HCT116 (cell line): ENCODE results near the gene TTC9. TPM values are rescaled to one million over a fixed set of nuclear protein-coding genes. Genes with fewer than 3 reads are reported as not detected.

ENCODE experiments used
- ATAC-seq: fragments of 200-7000 bp; cut with Tn5 transposase; 2 replicates; pipeline ENCODE4 v1.9.1; 2020; ENCODE audit warnings: mild to moderate bottlenecking, moderate library complexity
- BruUV-seq: library from RNA; stranded (reverse); fragments of 400-500 nt; replicated peaks from 2 replicates; lab custom pipeline; 2021; lab: Mats Ljungman, UMichigan
- CTCF ChIA-PET: fragments of 300-600 bp; sonication (Branson Sonifier 250); formaldehyde crosslinking; loops from one replicate; lab custom pipeline; 2021; ENCODE audit warnings: antibody characterized with exemption; lab: Charles Lee
- POLR2A ChIA-PET: fragments of 300-600, 350-600 bp; sonication (Branson Sonifier 250); formaldehyde crosslinking; loops from one replicate; lab custom pipeline; 2021; ENCODE audit warnings: antibody characterized with exemption; lab: Charles Lee
- RAD21 ChIA-PET, 2 experiments: fragments of 300-600 bp; sonication (Branson Sonifier 250); formaldehyde crosslinking; loops; one replicate each; lab custom pipeline; 2023; ENCODE audit warnings: low total read pairs in 2 of 2; ENCODE audit not compliant: uncharacterized antibody in 2 of 2, unreplicated experiment in 2 of 2, low non-redundant PET in 1 of 2; lab: Charles Lee
- DNase-seq: peaks from one replicate; pipeline ENCODE4 v3.0.0-alpha.2; 2010; ENCODE audit warnings: low read depth, low spot score
- H2AFZ ChIP-seq: fragments of 200-600 bp; shearing (Covaris generic), sonication (generic); 2 replicates; pipeline ENCODE4 v1.6.1; 2017; ENCODE audit warnings: low read depth, mixed run types, mixed read lengths, antibody characterized with exemption, low read length; ENCODE audit not compliant: poor library complexity, severe bottlenecking
- H3K27ac ChIP-seq: 2 replicates; pipeline ENCODE4 v1.5.1; 2012; ENCODE audit warnings: low read depth, low read length
- H3K27me3 ChIP-seq: fragments of 200-600 bp; sonication (generic); 2 replicates; pipeline ENCODE4 v1.6.1; 2016; ENCODE audit warnings: mixed run types, low read length, mixed read lengths; ENCODE audit not compliant: insufficient read depth
- H3K36me3 ChIP-seq, 2 experiments: fragments of 200-500 bp in 1 of 2; fragments of 200-600 bp in 1 of 2; sonication (Bioruptor generic) in 1 of 2; sonication (generic) in 1 of 2; 2 replicates each; pipeline versions ENCODE4 v1.5.1 to v1.6.1; 2014 to 2016; ENCODE audit warnings: low read length in 2 of 2, inconsistent platforms in 1 of 2, mixed read lengths in 1 of 2, mixed run types in 1 of 2; ENCODE audit not compliant: insufficient read depth in 2 of 2, control insufficient read depth in 1 of 2
- H3K4me1 ChIP-seq, 2 experiments: fragments of 200-600 bp in 1 of 2; sonication (generic) in 1 of 2; 2 replicates each; pipeline versions ENCODE4 v1.5.1 to v1.6.1; 2012 to 2017; ENCODE audit warnings: low read length in 2 of 2, inconsistent platforms in 1 of 2, mild to moderate bottlenecking in 1 of 2, mixed read lengths in 1 of 2, mixed run types in 1 of 2, moderate library complexity in 1 of 2; ENCODE audit not compliant: insufficient read depth in 2 of 2, control insufficient read depth in 1 of 2
- H3K4me2 ChIP-seq: fragments of 200-600 bp; sonication (generic); 2 replicates; pipeline ENCODE4 v1.6.1; 2017; ENCODE audit warnings: mixed run types, low read length, mixed read lengths
- H3K4me3 ChIP-seq, 2 experiments: fragments of 200-600 bp in 1 of 2; sonication (generic) in 1 of 2; replicated peaks in 1 of 2; 2 replicates each; pipeline ENCODE4 v1.5.1; 2011 to 2016; ENCODE audit warnings: low read length in 2 of 2, control low read depth in 1 of 2, low read depth in 1 of 2, mild to moderate bottlenecking in 1 of 2, mixed read lengths in 1 of 2, mixed run types in 1 of 2
- H3K79me2 ChIP-seq: fragments of 200-600 bp; sonication (generic); 2 replicates; pipeline ENCODE4 v1.6.1; 2017; ENCODE audit warnings: mild to moderate bottlenecking, mixed run types, low read length, moderate library complexity, mixed read lengths; ENCODE audit not compliant: insufficient read depth
- H3K9ac ChIP-seq: fragments of 200-600 bp; sonication (generic); 2 replicates; pipeline ENCODE4 v1.6.1; 2016; ENCODE audit warnings: low read length, mixed read lengths
- H3K9me2 ChIP-seq: fragments of 200-600 bp; sonication (generic), shearing (Covaris generic); 2 replicates; pipeline ENCODE4 v1.6.1; 2017; ENCODE audit warnings: mixed run types, mild to moderate bottlenecking, moderate library complexity; ENCODE audit not compliant: insufficient read depth
- H3K9me3 ChIP-seq, 2 experiments: fragments of 200-500 bp in 1 of 2; fragments of 200-600 bp in 1 of 2; sonication (Bioruptor generic) in 1 of 2; sonication (generic) in 1 of 2; 2 replicates each; pipeline ENCODE4 v1.6.1; 2014 to 2017; ENCODE audit warnings: low read length in 2 of 2, mixed read lengths in 2 of 2, inconsistent platforms in 1 of 2, low read depth in 1 of 2, mild to moderate bottlenecking in 1 of 2, mixed run types in 1 of 2, moderate library complexity in 1 of 2; ENCODE audit not compliant: control insufficient read depth in 1 of 2, insufficient read depth in 1 of 2
- H4K20me1 ChIP-seq: fragments of 200-600 bp; sonication (generic), shearing (Covaris generic); 2 replicates; pipeline ENCODE4 v1.6.1; 2017; ENCODE audit warnings: mixed run types, mild to moderate bottlenecking, moderate library complexity; ENCODE audit not compliant: insufficient read depth
- CEBPB ChIP-seq: IDR thresholded peaks from 2 replicates; pipeline ENCODE4 v1.6.1; 2012; ENCODE audit warnings: low read depth
- ELF1 ChIP-seq: IDR thresholded peaks from 2 replicates; pipeline ENCODE4 v1.6.1; 2012; ENCODE audit warnings: low read depth, borderline replicate concordance
- EZH2 ChIP-seq: fragments of 200-600 bp; sonication (generic); IDR thresholded peaks from 2 replicates; pipeline ENCODE4 v1.6.1; 2017; ENCODE audit warnings: antibody characterized with exemption, mixed run types
- EZH2phosphoT487 ChIP-seq: fragments of 200-600 bp; IDR thresholded peaks from 2 replicates; pipeline ENCODE4 v1.6.1; 2018; ENCODE audit warnings: antibody characterized with exemption, borderline replicate concordance
- FOSL1 ChIP-seq: IDR thresholded peaks from 2 replicates; pipeline ENCODE4 v1.6.1; 2012; ENCODE audit warnings: low read depth
- JUND ChIP-seq: IDR thresholded peaks from 2 replicates; pipeline ENCODE4 v1.6.1; 2012
- POLR2A ChIP-seq: IDR thresholded peaks from 2 replicates; pipeline ENCODE4 v1.7.0; 2011; ENCODE audit warnings: borderline replicate concordance; ENCODE audit not compliant: insufficient read depth, insufficient read length; ENCODE audit errors: extremely low read depth
- TCF7L2 ChIP-seq: IDR thresholded peaks from 2 replicates; pipeline ENCODE4 v1.7.0; 2011; ENCODE audit warnings: borderline replicate concordance, inconsistent platforms; ENCODE audit not compliant: insufficient read depth, insufficient read length; ENCODE audit errors: extremely low read depth
- YY1 ChIP-seq: IDR thresholded peaks from 2 replicates; pipeline ENCODE4 v1.6.1; 2011; ENCODE audit warnings: low read length, low read depth, moderate library complexity, mild to moderate bottlenecking; ENCODE audit not compliant: insufficient replicate concordance; ENCODE audit errors: extremely low read depth
- ZNF274 ChIP-seq: fragments of 200-500 bp; sonication (Bioruptor generic); IDR thresholded peaks from 2 replicates; pipeline ENCODE4 v1.6.1; 2014; ENCODE audit warnings: mild to moderate bottlenecking, low read depth, low read length, inconsistent platforms
- intact Hi-C: fragments of 100-400 bp; cut with micrococcal nuclease; formaldehyde crosslinking; loops from 2 replicates; pipeline ENCODE4 v1.10.0; 2022
- total RNA-seq: library from RNA; stranded (reverse); gene quantifications from one replicate; pipeline ENCODE4 v1.2.1, GENCODE V29; 2021; ENCODE audit not compliant: unreplicated experiment
- TF ChIP-seq, protein P1 (sequence below): IDR thresholded peaks from 2 replicates; pipeline ENCODE4 v1.6.1; 2012; ENCODE audit warnings: low read depth
- TF ChIP-seq, protein P2 (sequence below): IDR thresholded peaks from 2 replicates; pipeline ENCODE4 v1.6.1; 2012
- TF ChIP-seq, protein P3 (sequence below), 3 experiments: fragments of 200-600 bp in 1 of 3; sonication (generic) in 1 of 3; IDR thresholded peaks in 2 of 3; conservative IDR thresholded peaks in 1 of 3; 2 replicates each; pipeline ENCODE4 v1.5.1; 2012 to 2017; ENCODE audit warnings: low read depth in 2 of 3, low read length in 2 of 3, antibody characterized with exemption in 1 of 3, borderline replicate concordance in 1 of 3, control low read depth in 1 of 3, mild to moderate bottlenecking in 1 of 3, mixed read lengths in 1 of 3, mixed run types in 1 of 3, moderate library complexity in 1 of 3; ENCODE audit not compliant: insufficient read depth in 1 of 3
- TF ChIP-seq, protein P4 (sequence below): IDR thresholded peaks from 2 replicates; pipeline ENCODE4 v1.6.1; 2011; ENCODE audit warnings: mild to moderate bottlenecking, low read length, moderate library complexity; ENCODE audit not compliant: insufficient replicate concordance; ENCODE audit errors: extremely low read depth

TTC9 gene
- total RNA-seq, 1 experiment from 2014 or later, result 2.4 TPM

DNA sequence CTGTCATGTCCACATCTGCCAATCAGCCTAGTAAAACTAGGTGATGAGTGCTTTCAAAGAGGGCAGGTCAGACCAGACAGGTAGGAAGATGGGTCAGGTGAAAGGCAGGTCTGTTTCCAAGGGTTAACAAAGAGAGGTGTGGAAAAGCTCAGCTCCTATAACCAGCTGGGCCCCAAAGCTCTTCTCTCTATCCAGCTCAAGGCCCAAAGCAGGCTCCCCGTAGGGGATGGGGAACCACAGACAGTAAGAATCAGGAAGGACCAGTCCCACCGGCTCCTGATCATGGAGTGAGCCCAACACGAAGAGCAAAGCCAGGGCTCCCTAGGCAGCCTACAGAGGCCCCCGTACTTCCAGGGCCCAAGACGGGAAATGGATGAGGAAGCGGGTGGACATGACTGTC is 83.2 kb downstream of the TTC9 start:
- H3K9ac ChIP-seq, result no peak overlapping the region
- intact Hi-C loops, result no loop called here
- no peak overlapping the region for H2AFZ ChIP-seq
- H3K36me3 ChIP-seq, result no peaks in the 10 kb centered on the region; a peak in 1 of 4 replicates
- DNase-seq (no peak), ATAC-seq (no peak)
- no peaks in the 10 kb centered on the region for H4K20me1 ChIP-seq
- no TSS peak for BruUV-seq
- H3K9me2 ChIP-seq, result no peaks in the 10 kb centered on the region
- no peak overlapping the region for H3K4me3 ChIP-seq
- TF ChIP-seq CEBPB, result no peak
- no peak for TF ChIP-seq EZH2
- TF ChIP-seq, protein P1, sequence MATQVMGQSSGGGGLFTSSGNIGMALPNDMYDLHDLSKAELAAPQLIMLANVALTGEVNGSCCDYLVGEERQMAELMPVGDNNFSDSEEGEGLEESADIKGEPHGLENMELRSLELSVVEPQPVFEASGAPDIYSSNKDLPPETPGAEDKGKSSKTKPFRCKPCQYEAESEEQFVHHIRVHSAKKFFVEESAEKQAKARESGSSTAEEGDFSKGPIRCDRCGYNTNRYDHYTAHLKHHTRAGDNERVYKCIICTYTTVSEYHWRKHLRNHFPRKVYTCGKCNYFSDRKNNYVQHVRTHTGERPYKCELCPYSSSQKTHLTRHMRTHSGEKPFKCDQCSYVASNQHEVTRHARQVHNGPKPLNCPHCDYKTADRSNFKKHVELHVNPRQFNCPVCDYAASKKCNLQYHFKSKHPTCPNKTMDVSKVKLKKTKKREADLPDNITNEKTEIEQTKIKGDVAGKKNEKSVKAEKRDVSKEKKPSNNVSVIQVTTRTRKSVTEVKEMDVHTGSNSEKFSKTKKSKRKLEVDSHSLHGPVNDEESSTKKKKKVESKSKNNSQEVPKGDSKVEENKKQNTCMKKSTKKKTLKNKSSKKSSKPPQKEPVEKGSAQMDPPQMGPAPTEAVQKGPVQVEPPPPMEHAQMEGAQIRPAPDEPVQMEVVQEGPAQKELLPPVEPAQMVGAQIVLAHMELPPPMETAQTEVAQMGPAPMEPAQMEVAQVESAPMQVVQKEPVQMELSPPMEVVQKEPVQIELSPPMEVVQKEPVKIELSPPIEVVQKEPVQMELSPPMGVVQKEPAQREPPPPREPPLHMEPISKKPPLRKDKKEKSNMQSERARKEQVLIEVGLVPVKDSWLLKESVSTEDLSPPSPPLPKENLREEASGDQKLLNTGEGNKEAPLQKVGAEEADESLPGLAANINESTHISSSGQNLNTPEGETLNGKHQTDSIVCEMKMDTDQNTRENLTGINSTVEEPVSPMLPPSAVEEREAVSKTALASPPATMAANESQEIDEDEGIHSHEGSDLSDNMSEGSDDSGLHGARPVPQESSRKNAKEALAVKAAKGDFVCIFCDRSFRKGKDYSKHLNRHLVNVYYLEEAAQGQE, result no peak
- TF ChIP-seq ZNF274, result no peak
- TF ChIP-seq, protein P2, sequence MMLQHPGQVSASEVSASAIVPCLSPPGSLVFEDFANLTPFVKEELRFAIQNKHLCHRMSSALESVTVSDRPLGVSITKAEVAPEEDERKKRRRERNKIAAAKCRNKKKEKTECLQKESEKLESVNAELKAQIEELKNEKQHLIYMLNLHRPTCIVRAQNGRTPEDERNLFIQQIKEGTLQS, result no peak
- TF ChIP-seq JUND, result no peak
- TF ChIP-seq, protein P3, sequence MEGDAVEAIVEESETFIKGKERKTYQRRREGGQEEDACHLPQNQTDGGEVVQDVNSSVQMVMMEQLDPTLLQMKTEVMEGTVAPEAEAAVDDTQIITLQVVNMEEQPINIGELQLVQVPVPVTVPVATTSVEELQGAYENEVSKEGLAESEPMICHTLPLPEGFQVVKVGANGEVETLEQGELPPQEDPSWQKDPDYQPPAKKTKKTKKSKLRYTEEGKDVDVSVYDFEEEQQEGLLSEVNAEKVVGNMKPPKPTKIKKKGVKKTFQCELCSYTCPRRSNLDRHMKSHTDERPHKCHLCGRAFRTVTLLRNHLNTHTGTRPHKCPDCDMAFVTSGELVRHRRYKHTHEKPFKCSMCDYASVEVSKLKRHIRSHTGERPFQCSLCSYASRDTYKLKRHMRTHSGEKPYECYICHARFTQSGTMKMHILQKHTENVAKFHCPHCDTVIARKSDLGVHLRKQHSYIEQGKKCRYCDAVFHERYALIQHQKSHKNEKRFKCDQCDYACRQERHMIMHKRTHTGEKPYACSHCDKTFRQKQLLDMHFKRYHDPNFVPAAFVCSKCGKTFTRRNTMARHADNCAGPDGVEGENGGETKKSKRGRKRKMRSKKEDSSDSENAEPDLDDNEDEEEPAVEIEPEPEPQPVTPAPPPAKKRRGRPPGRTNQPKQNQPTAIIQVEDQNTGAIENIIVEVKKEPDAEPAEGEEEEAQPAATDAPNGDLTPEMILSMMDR (IDR thresholded peaks at IDR 0.05 in 2 of 3, conservative IDR thresholded peaks at IDR 0.05 in 1 of 3; ENCODE audit: borderline replicate concordance in 1 of 3, insufficient read depth in 1 of 3, low read depth in 2 of 3, low read length in 2 of 3), result no peak
- TF ChIP-seq YY1, result no peak
- no peak for TF ChIP-seq ELF1
- TF ChIP-seq, protein P4, sequence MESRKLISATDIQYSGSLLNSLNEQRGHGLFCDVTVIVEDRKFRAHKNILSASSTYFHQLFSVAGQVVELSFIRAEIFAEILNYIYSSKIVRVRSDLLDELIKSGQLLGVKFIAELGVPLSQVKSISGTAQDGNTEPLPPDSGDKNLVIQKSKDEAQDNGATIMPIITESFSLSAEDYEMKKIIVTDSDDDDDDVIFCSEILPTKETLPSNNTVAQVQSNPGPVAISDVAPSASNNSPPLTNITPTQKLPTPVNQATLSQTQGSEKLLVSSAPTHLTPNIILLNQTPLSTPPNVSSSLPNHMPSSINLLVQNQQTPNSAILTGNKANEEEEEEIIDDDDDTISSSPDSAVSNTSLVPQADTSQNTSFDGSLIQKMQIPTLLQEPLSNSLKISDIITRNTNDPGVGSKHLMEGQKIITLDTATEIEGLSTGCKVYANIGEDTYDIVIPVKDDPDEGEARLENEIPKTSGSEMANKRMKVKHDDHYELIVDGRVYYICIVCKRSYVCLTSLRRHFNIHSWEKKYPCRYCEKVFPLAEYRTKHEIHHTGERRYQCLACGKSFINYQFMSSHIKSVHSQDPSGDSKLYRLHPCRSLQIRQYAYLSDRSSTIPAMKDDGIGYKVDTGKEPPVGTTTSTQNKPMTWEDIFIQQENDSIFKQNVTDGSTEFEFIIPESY, result no peak
- no peak for TF ChIP-seq FOSL1
- no peak for TF ChIP-seq EZH2phosphoT487
- no peak for TF ChIP-seq TCF7L2
- no peak for TF ChIP-seq POLR2A
- no peaks in the 10 kb centered on the region for H3K27me3 ChIP-seq
- no peak overlapping the region for H3K4me2 ChIP-seq
- no peak overlapping the region for H3K27ac ChIP-seq
- ChIA-PET POLR2A (no interaction called here), RAD21 (no interaction called here), CTCF (no interaction called here)
- no peaks in the 10 kb centered on the region for H3K79me2 ChIP-seq
- no peaks in the 10 kb centered on the region for H3K9me3 ChIP-seq
- no peaks in the 10 kb centered on the region for H3K4me1 ChIP-seq
